Naive thymus-derived CD4-positive, alpha-beta T cell (primary cell): Measurements from ENCODE around the gene MAP10. TPM values are rescaled to one million over a fixed set of nuclear protein-coding genes. Genes with fewer than 3 reads are reported as not detected.

Experiments used
- ATAC-seq: fragments of 150-1000 bp; cut with Tn5 transposase; 2 replicates; pipeline ENCODE4 v1.10.0; 2021; ENCODE audit warnings: mild to moderate bottlenecking, moderate library complexity
- CTCF ChIA-PET: fragments of 350-600 bp; sonication (Branson Sonifier 250); formaldehyde crosslinking; loops from one replicate; lab custom pipeline; 2021; ENCODE audit warnings: antibody characterized with exemption; lab: Charles Lee
- POLR2A ChIA-PET: fragments of 350-600 bp; sonication (Branson Sonifier 250); formaldehyde crosslinking; loops from one replicate; lab custom pipeline; 2021; ENCODE audit warnings: antibody characterized with exemption, inconsistent platforms; lab: Charles Lee
- DNase-seq, 9 donors: peaks; one replicate each; pipeline versions ENCODE4 v3.0.0 to v3.0.0-alpha.2; 2020 to 2022; ENCODE audit warnings: mixed read lengths in 1 of 9
- H3K27ac ChIP-seq: one replicate; pipeline ENCODE4 v1.7.0; 2013; ENCODE audit warnings: mild to moderate bottlenecking, low read depth, low read length, moderate library complexity
- H3K27me3 ChIP-seq, 2 donors: one replicate each; pipeline ENCODE4 v1.7.0; 2013; ENCODE audit warnings: low read length in 2 of 2, mild to moderate bottlenecking in 2 of 2, moderate library complexity in 2 of 2; ENCODE audit not compliant: control insufficient read depth in 2 of 2, insufficient read depth in 2 of 2
- H3K36me3 ChIP-seq, 3 experiments: 1 replicate in 2 of 3; 2 replicates in 1 of 3; pipeline ENCODE4 v1.7.0; 2013; ENCODE audit warnings: low read length in 3 of 3, mild to moderate bottlenecking in 3 of 3, moderate library complexity in 1 of 3; ENCODE audit not compliant: insufficient read depth in 3 of 3, control insufficient read depth in 2 of 3
- H3K4me1 ChIP-seq, 2 donors: one replicate each; pipeline ENCODE4 v1.7.0; 2013; ENCODE audit warnings: low read length in 2 of 2, mild to moderate bottlenecking in 2 of 2, moderate library complexity in 1 of 2; ENCODE audit not compliant: control insufficient read depth in 2 of 2, insufficient read depth in 2 of 2
- H3K4me3 ChIP-seq: 2 replicates; pipeline ENCODE4 v1.7.0; 2013; ENCODE audit warnings: mild to moderate bottlenecking, low read length
- H3K9me3 ChIP-seq, 3 experiments: 1 replicate in 2 of 3; 2 replicates in 1 of 3; pipeline ENCODE4 v1.7.0; 2013; ENCODE audit warnings: low read length in 3 of 3; ENCODE audit not compliant: control insufficient read depth in 2 of 3
- H3K27ac Mint-ChIP-seq, 9 donors: one replicate each; pipeline ENCODE4 v1.8.0; 2020 to 2022; ENCODE audit warnings: mixed read lengths in 9 of 9, mild to moderate bottlenecking in 8 of 9, moderate library complexity in 5 of 9, inconsistent platforms in 2 of 9
- H3K27me3 Mint-ChIP-seq, 5 donors: one replicate each; pipeline ENCODE4 v1.8.0; 2021 to 2022; ENCODE audit warnings: mixed read lengths in 5 of 5, mild to moderate bottlenecking in 1 of 5
- H3K36me3 Mint-ChIP-seq, 5 donors: one replicate each; pipeline ENCODE4 v1.8.0; 2020 to 2022; ENCODE audit warnings: mixed read lengths in 5 of 5, mild to moderate bottlenecking in 3 of 5, inconsistent platforms in 1 of 5
- H3K4me1 Mint-ChIP-seq, 7 donors: one replicate each; pipeline ENCODE4 v1.8.0; 2020 to 2022; ENCODE audit warnings: mixed read lengths in 7 of 7, mild to moderate bottlenecking in 3 of 7, inconsistent platforms in 1 of 7
- H3K4me3 Mint-ChIP-seq, 10 donors: one replicate each; pipeline ENCODE4 v1.8.0; 2020 to 2022; ENCODE audit warnings: mild to moderate bottlenecking in 10 of 10, mixed read lengths in 10 of 10, moderate library complexity in 6 of 10, inconsistent platforms in 2 of 10
- H3K9me3 Mint-ChIP-seq, 11 donors: one replicate each; pipeline ENCODE4 v1.8.0; 2020 to 2022; ENCODE audit warnings: mixed read lengths in 11 of 11, mild to moderate bottlenecking in 4 of 11, inconsistent platforms in 1 of 11, moderate library complexity in 1 of 11
- intact Hi-C, 2 donors: fragments of 100-400 bp; cut with micrococcal nuclease; formaldehyde crosslinking; loops; one replicate each; pipeline ENCODE4 v1.15.1; 2023
- polyA plus RNA-seq, 2 donors: library from polyadenylated mRNA; unstranded; fragments of 300-500 nt; fragmentation: Illumina TruSeq; gene quantifications; one replicate each; pipeline ENCODE4 v1.2.3, GENCODE V29; 2021
- total RNA-seq, 6 experiments: library from RNA in 5 of 6; stranded (reverse) in 5 of 6; gene quantifications; 1 replicate in 5 of 6; 2 replicates in 1 of 6; pipeline ENCODE4 v1.2.3 and lab custom pipeline; 2021 to 2026

The MAP10 gene
- total and polyA plus RNA-seq, 7 experiments from 2014 or later = 1.5 to 4.5 (median 2.4) TPM

DNA sequence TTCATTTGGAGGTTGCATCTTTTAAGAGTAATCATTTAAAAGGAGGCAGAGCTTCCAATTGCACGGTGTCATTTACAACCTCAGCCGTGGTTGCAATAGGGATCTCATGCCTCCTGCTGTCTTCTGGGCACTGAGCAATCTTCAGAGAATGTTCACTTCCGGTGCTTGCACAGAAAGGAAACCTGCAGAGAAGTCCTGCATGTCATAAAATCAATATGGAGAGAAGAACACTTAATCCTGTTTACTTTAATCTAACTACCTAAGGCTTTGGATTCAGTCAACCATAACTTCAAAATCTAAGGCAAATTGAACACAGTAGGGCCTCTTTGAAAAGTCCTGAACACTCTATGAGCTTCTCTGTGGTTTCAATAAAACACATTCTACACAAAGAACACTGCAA lies 11.3 kb upstream of the MAP10 start:
- intact Hi-C loops = loop anchor here (1.0 to 5.0 kb wide), 3 partner anchors 158 to 927 kb away; no protein-coding TSS in a partner anchor
- peaks cover 8 to 23% (median 16%) of the 10 kb centered on the region in 7 donors for H3K4me1 Mint-ChIP-seq
- peak in 6 of 9 donors; percentile 5 to 53 (median 27) for DNase-seq
- Histone ChIP-seq H3K27ac (no peak overlapping the region), H3K27me3 (no peaks in the 10 kb centered on the region), H3K4me1 (peaks cover 7 to 11% of the 10 kb centered on the region in 2 donors), H3K9me3 (no peaks in the 10 kb centered on the region), H3K4me3 (no peak overlapping the region), H3K36me3 (no peaks in the 10 kb centered on the region)
- ChIA-PET CTCF (interaction anchor here (0.6 to 0.7 kb wide), 3 partner anchors 42 to 166 kb away, joined by 3 to 5 read pairs (median 3); no protein-coding TSS in a partner anchor), POLR2A (no interaction called here)
- H3K27ac Mint-ChIP-seq = peak overlapping the region in 6 of 9 donors; percentile 11 to 75 (median 32)
- peak overlapping the region in 8 of 10 donors; percentile 5 to 66 (median 38) for H3K4me3 Mint-ChIP-seq
- H3K36me3 Mint-ChIP-seq = no peaks in the 10 kb centered on the region
- H3K27me3 Mint-ChIP-seq = peaks cover 0 to 5% (median 0%) of the 10 kb centered on the region in 5 donors
- peak; percentile 41 for ATAC-seq
- no peaks in the 10 kb centered on the region for H3K9me3 Mint-ChIP-seq

DNA sequence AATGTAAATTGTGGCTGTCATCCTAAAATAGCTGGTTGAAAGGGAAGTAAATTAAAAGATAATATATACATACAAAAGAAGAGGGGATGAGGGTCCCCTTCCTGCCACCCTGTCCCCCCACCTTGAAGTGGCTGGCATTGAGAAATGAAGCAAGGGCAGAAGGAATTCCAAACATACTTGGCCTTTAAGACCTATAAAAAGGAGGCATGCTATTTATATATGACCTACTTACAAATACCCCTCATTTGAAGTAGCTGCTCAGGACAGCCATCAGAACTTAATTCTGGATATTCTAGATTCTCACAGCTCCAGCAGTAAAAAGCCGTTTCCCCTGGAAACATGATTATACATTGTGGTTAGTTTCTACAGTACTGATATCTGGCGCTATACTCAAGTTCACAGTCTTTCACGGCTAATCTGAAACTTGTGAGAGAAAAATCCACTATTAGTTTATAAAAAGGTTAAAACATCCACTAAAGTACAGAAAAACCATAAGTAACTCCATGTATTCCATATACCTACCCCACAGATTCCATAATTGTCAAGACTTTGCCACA lies 9.6 kb upstream of the MAP10 start:
- ChIA-PET POLR2A (interaction anchor here (0.6 kb wide), 1 partner anchor 111 kb away, joined by 3 read pairs; no protein-coding TSS in a partner anchor), CTCF (no interaction called here)
- Mint-ChIP-seq H3K36me3 (no peaks in the 10 kb centered on the region), H3K27me3 (peaks cover 0 to 6% (median 4%) of the 10 kb centered on the region in 5 donors), H3K4me3 (no peak overlapping the region), H3K4me1 (peaks cover 8 to 23% (median 16%) of the 10 kb centered on the region in 7 donors), H3K27ac (no peak overlapping the region), H3K9me3 (no peaks in the 10 kb centered on the region)
- no peaks in the 10 kb centered on the region for H3K9me3 ChIP-seq
- intact Hi-C loops = no loop called here
- H3K27ac ChIP-seq = no peak overlapping the region
- no peaks in the 10 kb centered on the region for H3K27me3 ChIP-seq
- no peak for DNase-seq
- no peaks in the 10 kb centered on the region for H3K36me3 ChIP-seq
- ATAC-seq = no peak
- H3K4me1 ChIP-seq = peaks cover 7 to 11% of the 10 kb centered on the region in 2 donors
- H3K4me3 ChIP-seq = no peak overlapping the region

DNA sequence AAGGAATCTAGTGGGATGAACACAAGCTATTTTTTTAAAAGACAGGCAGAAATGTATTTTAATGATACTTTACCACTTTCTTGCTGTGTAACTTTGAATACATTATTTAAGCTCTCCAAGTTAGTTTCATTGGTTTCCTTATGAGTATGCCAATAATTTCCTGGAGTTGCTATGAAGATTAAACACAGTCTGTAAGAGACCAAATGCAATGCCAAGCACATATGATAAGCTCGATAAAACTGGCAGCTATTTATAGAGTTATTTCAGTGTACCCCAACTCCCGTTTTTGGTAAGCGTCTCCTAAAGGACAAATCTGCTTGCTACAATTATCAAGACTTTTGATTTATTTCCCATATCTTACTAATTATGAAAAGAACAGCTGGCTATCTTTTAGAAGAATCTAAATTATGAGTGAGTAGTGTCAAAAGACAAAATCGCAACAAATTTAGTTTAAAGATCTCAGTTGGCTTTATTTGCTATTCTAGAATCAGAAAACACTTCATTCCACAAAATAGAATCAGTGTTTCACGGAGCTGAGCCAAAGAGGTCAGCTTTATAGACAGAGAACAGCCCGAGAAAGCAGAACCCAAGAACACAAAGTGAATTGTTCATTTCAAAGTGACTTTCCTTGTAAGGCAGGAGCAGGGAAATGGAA lies 7.2 kb upstream of the MAP10 start:
- H3K4me3 Mint-ChIP-seq = no peak overlapping the region

DNA sequence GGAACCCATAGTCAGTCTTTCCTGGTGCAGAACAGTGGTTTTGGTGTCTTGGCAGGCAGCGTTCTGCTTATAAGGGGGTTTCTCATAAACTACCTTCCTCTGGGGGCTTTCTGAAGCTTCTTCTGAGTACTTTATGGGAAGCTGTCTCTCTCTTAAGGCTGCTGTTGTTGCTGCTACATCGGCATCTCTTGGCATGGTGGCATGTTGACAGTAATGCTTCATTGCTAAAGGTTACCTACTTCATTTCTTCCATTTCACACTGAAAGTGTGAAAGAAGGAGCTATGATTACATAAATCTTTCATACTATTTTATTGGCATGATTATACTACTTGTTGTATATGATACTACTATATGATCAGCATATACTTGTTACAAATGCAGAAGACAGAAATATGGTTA lies 6.3 kb upstream of the MAP10 start:
- Histone ChIP-seq H3K27ac (no peak overlapping the region), H3K9me3 (no peaks in the 10 kb centered on the region), H3K27me3 (no peaks in the 10 kb centered on the region), H3K4me3 (no peak overlapping the region), H3K36me3 (no peaks in the 10 kb centered on the region), H3K4me1 (peaks cover 0 to 4% of the 10 kb centered on the region in 2 donors)
- Mint-ChIP-seq H3K4me1 (peaks cover 2 to 10% (median 3%) of the 10 kb centered on the region in 7 donors), H3K27ac (peak overlapping the region in 1 of 9 donors; percentile 6), H3K27me3 (peaks cover 0 to 12% (median 4%) of the 10 kb centered on the region in 5 donors), H3K4me3 (no peak overlapping the region), H3K36me3 (peaks cover 0 to 3% (median 0%) of the 10 kb centered on the region in 5 donors), H3K9me3 (peaks cover 0 to 2% (median 0%) of the 10 kb centered on the region in 11 donors)
- DNase-seq (no peak), ATAC-seq (no peak)
- intact Hi-C loops = no loop called here
- ChIA-PET CTCF (no interaction called here), POLR2A (no interaction called here)

More for the DNA sequence above, 7.2 kb upstream of the MAP10 start:
- H3K27me3 ChIP-seq = no peaks in the 10 kb centered on the region
- H3K4me3 ChIP-seq = no peak overlapping the region
- no peak overlapping the region for H3K27ac ChIP-seq
- peaks cover 7 to 11% of the 10 kb centered on the region in 2 donors for H3K4me1 ChIP-seq
- intact Hi-C loops = no loop called here
- no peaks in the 10 kb centered on the region for H3K36me3 ChIP-seq
- no peaks in the 10 kb centered on the region for H3K9me3 ChIP-seq
- Mint-ChIP-seq H3K27me3 (peaks cover 0 to 12% (median 4%) of the 10 kb centered on the region in 5 donors), H3K4me1 (peaks cover 4 to 18% (median 12%) of the 10 kb centered on the region in 7 donors), H3K36me3 (no peaks in the 10 kb centered on the region), H3K9me3 (no peaks in the 10 kb centered on the region), H3K27ac (no peak overlapping the region)
- POLR2A ChIA-PET = no interaction called here
- DNase-seq = no peak
- CTCF ChIA-PET = no interaction called here
- no peak for ATAC-seq

DNA sequence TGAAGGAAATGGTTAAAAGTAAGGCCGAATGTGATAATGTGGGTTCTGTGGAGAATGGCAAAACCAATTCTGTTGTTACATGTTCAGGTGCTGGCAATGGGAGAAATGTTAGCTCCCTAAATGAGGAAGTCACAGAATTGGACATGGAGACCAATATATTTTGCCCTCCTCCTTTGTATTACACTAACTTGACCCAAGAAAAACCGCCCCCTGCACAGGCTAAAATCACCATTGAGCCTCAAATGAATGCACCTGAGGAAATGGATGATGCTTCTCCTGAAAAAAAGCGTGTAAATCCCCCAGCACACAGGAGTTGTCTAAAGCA lies 932 bp downstream of the MAP10 start:
- Mint-ChIP-seq H3K27me3 (peaks cover 0 to 12% (median 0%) of the 10 kb centered on the region in 5 donors), H3K27ac (peak overlapping the region; percentile 10 to 87 (median 56)), H3K36me3 (peaks cover 0 to 34% (median 13%) of the 10 kb centered on the region in 5 donors), H3K9me3 (peaks cover 0 to 45% (median 16%) of the 10 kb centered on the region in 11 donors), H3K4me1 (peaks cover 10 to 35% (median 22%) of the 10 kb centered on the region in 7 donors), H3K4me3 (peak overlapping the region; percentile 82 to 93 (median 88))
- POLR2A ChIA-PET = no interaction called here
- Histone ChIP-seq H3K27ac (no peak overlapping the region), H3K9me3 (peaks cover 0 to 3% (median 0%) of the 10 kb centered on the region in 3 experiments), H3K27me3 (no peaks in the 10 kb centered on the region), H3K36me3 (peaks cover 0 to 7% (median 0%) of the 10 kb centered on the region in 3 experiments), H3K4me3 (peak overlapping the region; percentile 65), H3K4me1 (peaks cover 7 to 12% of the 10 kb centered on the region in 2 donors)
- intact Hi-C loops = loop anchor here (5.0 to 10.0 kb wide), 4 partner anchors 119 to 1279 kb away; partner anchors contain the start of genes SIPA1L2 (in 1 of the 2) and TSNAX (in 1 of the 2)
- DNase-seq (no peak), ATAC-seq (no peak)
- CTCF ChIA-PET = interaction anchor here (0.5 kb wide), 1 partner anchor 43 kb away, joined by 3 read pairs; no protein-coding TSS in a partner anchor

DNA sequence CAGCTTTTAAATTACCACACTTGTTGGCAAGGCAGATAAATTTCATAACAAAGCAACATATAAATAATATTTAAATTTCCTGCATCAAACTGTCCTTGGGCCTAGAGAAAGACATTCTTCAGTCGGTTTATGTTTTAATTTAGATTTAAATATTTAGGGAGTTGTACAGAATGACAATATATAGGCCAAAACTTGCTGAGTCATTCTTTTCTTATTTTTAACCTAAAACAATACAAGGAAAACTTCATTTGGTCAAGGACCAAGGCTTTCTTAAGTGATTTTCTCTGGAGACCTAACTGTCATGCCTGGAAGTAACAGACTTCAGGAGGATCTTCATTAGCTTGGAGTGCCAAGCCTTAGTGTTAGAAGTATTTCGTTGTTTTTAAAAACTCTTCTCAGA lies 5.6 kb downstream of the MAP10 start:
- Histone ChIP-seq H3K9me3 (peaks cover 0 to 13% (median 0%) of the 10 kb centered on the region in 3 experiments), H3K27me3 (no peaks in the 10 kb centered on the region), H3K4me3 (no peak overlapping the region), H3K4me1 (peaks cover 0 to 4% of the 10 kb centered on the region in 2 donors), H3K36me3 (no peaks in the 10 kb centered on the region), H3K27ac (no peak overlapping the region)
- Mint-ChIP-seq H3K4me3 (no peak overlapping the region), H3K36me3 (peaks cover 0 to 23% (median 11%) of the 10 kb centered on the region in 5 donors), H3K27ac (no peak overlapping the region), H3K9me3 (peaks cover 0 to 90% (median 43%) of the 10 kb centered on the region in 11 donors), H3K4me1 (peaks cover 0 to 25% (median 10%) of the 10 kb centered on the region in 7 donors), H3K27me3 (peaks cover 0 to 13% (median 0%) of the 10 kb centered on the region in 5 donors)
- CTCF ChIA-PET = no interaction called here
- ATAC-seq (no peak), DNase-seq (no peak)
- POLR2A ChIA-PET = no interaction called here
- intact Hi-C loops = no loop called here
